NCI-H2227 treated with DMSO at 0.1 percent for 48 hours (cell line): ENCODE results near the gene TOR4A.
"Not testable (repeated sequence)": the region's sequence is repeated elsewhere in the genome, so short reads cannot be mapped to it uniquely, and the experiment has no call there.

Experiments used
- DNase-seq: peaks from one replicate; lab custom pipeline; 2025; lab: John Stamatoyannopoulos, UW

The TOR4A gene

DNA sequence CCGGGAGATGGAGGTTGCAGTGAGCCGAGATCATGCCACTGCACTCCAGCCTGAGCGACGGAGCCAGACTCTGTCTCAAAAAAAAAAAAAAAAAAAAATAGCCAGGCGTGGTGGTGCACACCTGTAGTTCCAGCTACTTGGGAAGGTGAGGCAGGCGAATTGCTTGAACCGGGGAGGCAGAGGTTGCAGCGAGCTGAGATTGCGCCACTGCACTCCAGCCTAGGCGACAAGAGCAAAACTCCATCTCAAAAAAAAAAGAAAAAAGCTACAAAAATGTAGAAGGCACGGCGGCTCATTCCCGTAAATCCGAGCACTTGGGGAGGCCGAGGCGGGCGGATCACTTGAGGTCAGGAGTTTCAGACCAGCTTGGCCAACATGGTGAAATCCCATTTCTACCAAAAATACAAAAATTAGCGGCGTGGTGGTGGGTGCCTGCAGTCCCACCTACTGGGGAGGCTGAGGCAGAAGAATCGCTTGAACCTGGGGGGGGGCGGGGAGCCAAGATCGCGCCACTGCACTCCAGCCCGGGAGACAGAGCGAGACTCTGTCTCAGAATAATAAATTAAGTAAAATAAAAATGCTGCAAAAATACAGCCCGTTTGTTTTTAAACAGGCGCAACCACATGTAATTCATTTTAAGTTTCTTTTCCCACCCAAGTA, 37.9 kb upstream of the TOR4A start:
- not testable (repeated sequence) for DNase-seq

DNA sequence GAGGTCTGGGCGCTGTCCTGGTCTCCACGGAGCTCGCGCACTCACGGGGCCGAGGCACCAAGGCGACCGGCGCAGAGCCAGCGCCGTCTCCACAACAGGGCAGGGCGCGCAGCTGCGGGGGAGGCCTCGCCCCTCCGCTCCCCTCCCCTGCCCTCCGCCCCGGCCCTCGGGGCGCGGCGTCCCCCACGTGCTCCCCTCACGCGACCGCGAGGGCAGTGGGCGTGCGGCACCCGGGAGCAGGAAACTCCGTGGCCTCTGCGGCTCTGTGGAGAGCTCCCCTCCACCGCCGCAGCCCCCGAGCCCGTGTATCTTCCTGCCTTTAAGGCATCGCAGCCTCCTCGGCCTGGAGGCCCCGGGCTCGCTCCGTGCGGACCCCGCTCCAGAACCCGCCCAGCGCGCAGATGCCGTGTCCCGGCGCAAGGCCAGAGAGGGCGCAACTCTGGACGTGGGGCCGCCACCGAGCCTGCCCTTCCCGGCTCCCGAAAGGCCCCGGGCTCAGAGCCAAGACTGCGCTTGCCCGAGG, 37.1 kb upstream of the TOR4A start:
- no peak for DNase-seq

DNA sequence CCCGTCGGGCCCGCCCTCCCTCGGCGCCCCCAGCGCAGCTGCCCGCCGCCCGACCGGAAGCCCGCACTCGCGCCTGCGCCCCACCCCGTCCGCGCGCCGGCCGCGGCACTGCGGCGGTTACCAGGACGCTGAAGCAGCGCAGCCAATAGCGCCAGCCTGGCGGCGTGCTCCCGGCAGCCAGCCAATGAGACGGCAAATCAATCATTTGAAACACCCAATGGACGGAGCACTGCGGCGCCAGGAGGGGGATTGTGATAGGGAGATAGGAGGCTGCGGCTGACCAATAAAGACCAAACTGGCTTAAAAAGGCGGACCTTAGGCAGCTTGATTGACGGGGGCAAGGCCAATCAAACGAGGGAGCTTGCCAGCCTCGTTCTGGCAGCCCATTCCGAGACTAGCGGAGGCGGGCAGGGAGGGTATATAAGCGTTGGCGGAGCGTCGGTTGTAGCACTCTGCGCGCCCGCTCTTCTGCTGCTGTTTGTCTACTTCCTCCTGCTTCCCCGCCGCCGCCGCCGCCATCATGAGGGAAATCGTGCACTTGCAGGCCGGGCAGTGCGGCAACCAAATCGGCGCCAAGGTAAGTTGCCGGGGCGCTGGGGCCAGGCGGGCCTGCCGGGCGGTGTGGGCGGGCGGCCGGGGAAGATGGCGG, 36.6 kb upstream of the TOR4A start, which contains the start of gene TUBB4B:
TUBB4B (plus strand) TSS at position 447 of the 649 bp plus-strand sequence; CDS start at position 521, 74 bp downstream.
- DNase-seq = peak; percentile 98

DNA sequence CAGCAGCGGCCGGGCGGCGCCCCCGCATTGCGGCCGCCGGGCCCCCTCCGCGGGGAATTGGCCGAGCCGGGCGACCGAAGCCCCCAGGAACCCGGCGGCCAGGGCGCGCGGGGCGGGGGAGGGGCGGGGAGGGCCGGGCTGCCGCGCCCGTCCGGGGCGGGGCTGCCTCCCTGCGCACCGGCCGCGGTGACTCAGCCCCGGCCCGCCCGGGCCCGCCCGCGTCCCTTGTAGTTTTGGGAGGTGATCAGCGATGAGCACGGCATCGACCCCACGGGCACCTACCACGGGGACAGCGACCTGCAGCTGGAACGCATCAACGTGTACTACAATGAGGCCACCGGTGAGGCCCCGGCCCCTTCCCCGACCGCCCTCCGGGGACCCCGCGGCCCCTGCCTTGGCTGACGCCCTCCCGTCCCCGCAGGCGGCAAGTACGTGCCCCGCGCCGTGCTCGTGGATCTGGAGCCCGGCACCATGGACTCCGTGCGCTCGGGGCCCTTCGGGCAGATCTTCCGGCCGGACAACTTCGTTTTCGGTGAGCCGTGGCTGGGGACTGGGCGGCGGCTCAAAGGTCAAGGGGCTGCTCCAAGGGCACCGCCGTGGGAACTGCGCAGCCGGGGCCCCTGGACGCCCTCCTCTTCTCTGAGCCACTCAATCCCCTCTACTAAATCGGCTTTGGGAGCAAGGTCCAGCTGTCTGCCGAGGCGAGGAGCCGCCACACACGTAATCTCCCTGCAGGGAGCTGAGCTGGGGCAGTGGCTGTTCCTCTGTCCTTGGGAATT, 35.8 kb upstream of the TOR4A start:
- DNase-seq = no peak

DNA sequence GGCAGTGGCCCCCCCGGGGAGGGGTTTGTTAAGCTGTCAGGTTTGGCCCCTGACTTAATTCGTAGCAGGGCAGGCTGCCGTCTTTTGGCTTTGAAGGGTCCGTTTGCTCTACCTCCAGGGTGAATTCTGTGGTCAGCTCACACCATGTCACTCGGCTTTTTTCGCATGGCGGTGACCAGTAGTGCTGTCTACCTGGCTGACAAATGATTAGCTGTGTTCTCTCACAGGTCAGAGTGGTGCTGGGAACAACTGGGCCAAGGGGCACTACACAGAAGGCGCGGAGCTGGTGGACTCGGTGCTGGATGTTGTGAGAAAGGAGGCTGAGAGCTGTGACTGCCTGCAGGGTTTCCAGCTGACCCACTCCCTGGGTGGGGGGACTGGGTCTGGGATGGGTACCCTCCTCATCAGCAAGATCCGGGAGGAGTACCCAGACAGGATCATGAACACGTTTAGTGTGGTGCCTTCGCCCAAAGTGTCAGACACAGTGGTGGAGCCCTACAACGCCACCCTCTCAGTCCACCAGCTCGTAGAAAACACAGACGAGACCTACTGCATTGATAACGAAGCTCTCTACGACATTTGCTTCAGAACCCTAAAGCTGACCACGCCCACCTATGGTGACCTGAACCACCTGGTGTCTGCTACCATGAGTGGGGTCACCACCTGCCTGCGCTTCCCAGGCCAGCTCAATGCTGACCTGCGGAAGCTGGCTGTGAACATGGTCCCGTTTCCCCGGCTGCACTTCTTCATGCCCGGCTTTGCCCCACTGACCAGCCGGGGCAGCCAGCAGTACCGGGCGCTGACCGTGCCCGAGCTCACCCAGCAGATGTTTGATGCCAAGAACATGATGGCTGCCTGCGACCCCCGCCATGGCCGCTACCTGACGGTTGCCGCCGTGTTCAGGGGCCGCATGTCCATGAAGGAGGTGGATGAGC, 35.0 kb upstream of the TOR4A start:
- no peak for DNase-seq

DNA sequence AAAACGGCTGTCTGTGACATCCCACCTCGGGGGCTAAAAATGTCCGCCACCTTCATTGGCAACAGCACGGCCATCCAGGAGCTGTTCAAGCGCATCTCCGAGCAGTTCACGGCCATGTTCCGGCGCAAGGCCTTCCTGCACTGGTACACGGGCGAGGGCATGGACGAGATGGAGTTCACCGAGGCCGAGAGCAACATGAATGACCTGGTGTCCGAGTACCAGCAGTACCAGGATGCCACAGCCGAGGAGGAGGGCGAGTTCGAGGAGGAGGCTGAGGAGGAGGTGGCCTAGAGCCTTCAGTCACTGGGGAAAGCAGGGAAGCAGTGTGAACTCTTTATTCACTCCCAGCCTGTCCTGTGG, 34.3 kb upstream of the TOR4A start:
- DNase-seq = not testable (repeated sequence)

DNA sequence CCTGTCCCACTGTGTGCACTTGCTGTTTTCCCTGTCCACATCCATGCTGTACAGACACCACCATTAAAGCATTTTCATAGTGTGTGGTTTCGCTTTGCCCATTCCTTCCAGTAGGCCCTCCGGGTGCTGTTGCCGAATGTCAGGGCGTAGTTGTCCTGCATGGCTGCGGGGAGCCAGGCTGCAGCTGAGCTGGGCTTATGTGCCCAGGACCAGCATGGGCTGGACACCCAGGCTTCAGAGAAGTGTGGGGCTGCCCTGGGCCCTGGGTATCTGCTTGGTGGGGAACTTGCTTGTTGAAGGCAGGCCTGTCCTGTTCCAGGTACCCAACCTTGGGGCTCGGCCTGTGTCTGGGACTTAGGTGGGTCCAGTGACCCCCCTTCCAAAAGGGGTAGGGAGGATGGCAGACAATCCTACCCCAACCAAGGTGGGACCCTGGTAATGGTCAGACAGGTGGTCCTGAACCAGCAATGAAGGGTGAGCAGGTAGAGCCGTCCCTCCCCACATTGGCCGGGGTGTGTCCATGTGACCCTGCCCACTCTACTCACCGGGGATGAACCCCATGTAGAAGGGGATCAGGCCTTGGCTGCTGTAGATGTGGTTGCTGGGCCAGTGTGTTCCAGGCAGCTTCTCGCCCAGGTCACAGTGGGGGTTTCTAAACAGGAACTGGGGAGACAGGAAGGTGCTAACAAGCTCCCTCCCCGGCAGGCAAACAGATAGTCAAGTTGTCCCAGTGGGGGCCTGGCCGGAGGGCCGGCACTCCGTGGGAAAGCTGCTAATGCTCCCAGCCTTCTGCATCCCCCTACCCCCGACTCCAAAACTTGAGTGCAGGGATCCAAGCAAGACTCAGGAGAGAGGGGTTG, 33.7 kb upstream of the TOR4A start:
- DNase-seq = no peak

DNA sequence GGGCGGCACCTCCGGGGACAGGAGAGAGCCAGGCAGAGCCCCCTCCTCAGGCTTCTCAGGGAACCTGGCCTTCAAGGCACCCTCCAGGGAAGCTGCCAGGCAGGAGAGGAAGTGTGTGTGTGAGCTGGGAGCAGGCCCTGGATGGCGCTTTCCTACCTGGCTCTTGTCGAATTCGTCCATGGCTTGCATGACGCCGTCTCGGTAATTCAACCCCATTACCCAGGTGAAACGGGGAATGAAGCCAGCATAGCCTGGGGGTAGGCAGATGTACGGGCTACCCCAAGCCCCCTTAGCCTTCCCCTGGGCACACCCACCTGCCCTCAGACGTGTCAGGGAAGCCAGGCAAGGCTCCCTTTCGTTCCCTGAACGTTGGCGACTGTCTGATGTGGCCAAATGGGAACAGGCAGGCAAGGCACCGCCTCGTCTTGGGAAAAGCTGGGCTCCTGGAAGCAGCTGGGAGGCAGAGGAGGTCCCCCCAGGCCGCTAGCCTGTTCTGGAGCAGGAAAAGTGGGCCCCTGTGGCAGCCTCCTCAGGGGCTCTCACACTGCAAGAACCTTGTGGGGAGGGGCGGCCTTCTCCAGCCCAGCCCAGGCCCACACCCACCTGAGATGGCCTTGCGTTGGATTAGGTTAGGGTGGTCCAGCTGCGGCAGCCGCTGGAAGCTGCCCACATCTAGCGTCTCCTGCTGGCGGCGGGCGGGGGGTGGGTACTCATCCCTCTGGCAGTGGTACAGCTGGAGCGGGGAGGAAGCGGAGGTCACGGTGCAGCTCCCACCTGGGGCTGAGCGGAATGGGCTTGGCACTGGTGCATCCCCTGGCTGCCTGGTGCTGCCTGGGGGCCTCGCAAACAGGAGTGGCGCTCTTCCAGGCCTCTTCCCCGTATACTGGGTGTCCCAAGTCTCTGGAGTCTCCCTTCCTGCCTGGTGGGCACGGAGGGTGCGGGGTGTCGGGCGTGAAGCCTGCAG, 32.8 kb upstream of the TOR4A start:
- DNase-seq = no peak

DNA sequence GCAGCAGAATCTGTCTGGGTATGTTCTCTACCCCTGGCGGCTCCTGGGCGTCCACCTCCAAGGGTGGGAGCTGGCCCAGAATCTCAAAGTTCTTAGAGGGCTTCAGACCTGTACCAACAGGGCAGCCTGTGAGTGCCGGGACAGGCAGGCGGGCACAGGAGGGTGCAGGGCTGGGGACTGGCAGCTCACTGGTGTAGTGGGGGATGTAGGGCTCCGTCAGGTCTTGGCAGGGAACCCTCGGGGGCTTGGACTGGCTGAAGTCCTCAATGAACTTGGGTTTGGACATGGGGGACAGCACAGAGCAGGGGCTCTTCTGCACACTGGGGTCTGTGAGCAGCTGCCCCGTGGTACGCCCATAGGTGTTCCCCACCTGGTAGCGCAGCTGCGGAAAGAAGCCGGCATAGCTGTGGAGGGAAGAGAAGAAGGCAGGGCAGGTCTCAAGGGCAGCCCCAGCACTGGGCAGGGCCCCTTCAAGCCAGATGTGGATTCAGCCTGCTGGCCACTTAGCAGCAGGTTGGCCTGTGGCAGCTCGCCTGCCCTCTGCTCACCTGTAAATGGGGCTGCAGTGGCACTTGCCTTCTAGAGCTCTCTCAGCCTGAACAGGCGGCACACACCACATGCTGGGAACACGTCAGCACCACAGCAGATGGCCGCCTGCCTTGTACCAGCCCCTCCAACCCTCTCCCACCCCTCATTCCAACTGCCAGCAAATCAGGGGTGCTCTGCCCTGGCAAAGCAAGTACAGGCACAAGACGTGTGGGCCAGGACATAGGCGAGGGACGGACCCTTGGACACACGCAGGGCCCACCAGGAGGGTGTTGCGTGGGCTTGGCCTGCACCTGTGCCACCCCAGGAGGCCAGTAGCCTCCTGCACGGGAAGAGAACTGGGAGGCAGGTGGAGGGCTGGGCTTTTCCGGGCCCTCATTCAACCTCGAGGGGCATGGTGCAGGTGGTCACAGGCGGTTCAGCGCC, 31.8 kb upstream of the TOR4A start:
- no peak for DNase-seq

DNA sequence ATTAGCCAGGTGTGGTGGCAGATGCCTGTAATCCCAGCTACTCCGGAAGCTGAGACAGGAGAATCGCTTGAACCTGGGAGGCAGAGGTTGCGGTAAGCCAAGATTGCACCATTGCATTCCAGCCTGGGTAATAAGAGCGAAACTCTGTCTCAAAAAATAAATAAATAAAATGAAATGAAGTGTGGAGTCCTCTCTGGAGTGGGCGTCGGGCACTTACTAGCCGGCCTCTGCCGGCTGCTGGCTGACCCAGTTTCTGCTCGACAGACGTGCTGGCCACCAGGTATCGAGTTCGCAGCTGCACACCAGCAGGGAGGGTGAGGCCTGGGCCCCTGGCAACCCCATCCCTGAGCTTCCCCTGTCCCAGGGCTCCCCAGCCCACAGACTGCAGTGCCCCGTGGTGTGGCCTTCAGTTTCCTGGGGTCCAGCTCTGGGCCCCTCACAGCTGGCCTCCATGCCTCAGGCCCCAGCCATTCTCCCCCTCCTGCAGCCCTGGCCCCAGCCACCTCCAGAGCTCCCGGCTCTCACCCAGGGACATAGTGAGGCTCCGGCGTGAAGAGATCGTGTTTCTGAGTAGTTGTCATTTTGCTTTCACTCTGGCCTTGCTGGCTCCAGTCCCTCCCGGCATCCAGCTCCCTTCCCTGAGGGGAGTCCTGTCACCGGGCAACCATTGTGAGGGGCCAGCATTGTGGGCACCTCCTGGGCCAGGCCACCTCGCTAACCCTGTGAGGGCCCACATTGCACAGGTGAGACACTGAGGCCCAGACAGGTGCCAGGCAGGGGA, 30.2 kb upstream of the TOR4A start:
- no peak for DNase-seq

DNA sequence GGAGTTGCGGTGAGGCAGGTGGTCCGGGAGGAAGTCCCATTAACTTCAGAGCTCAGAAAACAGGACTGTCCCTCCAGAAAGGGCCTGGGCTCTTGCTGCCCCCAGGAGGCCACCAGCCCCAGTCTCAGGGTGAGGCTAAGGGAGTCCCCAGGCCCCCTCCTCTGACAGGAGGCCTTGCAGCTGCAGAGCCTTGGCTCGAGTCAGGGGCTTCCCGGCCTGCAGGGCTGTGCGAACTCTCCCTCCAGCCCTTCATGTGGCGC, 29.7 kb upstream of the TOR4A start:
- no peak for DNase-seq

DNA sequence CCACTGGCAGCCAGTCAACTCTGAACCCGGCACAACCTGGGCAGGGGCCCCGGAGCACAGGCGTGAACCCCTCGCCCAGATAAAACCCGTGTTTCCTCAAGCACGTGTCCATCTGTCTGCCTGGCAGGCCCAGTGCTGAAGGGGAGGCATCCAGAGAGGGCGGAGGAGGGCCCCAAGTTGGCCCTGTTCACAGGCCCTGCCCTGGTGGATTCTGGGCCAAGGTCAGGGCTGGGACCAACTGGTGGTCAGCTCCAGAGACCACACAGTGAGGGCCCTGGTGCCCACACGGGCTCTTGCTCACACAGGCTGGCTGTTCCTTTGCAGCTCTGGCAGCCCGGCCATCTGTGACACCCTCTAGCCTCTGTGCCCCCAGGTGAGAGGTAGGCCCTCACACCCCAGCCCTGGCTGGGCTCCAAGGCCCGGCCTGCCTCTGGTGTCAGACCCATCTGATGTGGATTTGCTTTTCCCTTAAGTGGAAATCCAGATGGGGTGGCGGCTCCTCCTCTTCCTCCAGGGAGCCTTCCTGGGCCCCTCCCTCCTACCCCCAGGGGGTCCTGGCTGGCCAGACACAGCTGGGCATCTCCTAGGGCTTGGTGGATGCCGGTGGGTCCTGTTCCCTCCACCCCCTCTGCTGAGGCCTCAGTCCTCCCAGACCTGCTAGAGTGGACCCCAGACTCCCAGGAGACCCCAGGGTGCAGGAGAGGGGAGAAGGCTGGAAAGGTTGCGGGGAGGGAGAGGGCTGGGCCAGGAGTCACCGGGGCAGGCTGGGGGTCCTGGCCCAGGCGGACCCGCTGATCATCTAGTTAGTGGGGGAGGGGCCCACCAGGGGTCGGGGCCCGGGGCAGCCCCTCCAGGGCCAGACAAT, 27.0 kb upstream of the TOR4A start:
- DNase-seq = no peak

DNA sequence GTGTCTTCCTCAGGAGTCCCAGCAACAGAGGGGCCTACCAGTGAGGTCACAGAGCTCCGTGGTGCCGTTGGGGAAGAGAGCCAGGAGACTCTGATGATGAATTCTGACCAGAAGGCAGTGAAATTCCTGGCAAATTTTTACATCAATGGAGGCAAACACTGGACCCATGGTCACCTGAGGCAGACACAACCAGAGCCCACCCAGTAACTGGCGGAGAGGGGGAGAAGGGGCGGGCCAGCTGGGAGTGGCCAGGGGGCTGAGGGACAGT, 26.4 kb upstream of the TOR4A start, which contains the start of gene STPG3:
STPG3 (plus strand) TSS at position 93 of the 268 bp plus-strand sequence; CDS start at position 94, 1 bp downstream.
- DNase-seq = no peak

DNA sequence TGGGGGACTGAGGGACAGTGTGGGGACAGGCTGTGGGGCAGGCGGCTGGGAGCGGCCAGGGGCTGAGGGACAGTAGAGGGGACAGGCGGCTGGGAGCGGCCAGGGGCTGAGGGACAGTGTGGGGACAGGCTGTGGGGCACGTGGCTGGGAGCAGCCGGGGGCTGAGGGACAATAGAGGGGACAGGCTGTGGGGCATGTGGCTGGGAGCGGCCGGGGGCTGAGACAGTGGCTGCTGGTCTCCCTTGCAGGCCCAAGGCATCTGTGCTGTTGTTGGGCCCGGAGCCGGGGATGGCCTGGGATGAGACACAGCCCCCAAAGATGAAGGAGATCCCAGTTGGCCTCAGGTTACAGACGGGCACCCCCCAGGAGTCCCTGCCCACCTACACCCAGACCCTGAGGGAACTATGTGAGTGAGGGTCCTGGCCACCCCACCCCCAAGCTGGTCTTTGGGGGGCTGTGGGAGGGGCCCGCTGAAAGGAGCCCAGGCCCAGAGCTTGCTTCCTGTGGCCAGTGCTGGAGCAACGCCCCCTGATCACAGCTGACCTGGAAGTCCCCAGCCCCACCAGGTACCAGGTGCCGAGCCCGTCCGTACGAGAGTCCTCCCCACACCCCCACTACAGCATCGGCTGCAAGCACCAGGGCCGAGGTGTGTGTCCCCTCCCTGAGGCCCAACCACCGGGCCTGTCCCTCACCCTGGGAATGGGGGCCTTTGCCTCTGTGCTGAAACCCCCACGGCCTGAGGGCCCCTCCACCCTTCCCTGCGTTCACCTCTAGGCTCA, 25.8 kb upstream of the TOR4A start:
- no peak for DNase-seq

DNA sequence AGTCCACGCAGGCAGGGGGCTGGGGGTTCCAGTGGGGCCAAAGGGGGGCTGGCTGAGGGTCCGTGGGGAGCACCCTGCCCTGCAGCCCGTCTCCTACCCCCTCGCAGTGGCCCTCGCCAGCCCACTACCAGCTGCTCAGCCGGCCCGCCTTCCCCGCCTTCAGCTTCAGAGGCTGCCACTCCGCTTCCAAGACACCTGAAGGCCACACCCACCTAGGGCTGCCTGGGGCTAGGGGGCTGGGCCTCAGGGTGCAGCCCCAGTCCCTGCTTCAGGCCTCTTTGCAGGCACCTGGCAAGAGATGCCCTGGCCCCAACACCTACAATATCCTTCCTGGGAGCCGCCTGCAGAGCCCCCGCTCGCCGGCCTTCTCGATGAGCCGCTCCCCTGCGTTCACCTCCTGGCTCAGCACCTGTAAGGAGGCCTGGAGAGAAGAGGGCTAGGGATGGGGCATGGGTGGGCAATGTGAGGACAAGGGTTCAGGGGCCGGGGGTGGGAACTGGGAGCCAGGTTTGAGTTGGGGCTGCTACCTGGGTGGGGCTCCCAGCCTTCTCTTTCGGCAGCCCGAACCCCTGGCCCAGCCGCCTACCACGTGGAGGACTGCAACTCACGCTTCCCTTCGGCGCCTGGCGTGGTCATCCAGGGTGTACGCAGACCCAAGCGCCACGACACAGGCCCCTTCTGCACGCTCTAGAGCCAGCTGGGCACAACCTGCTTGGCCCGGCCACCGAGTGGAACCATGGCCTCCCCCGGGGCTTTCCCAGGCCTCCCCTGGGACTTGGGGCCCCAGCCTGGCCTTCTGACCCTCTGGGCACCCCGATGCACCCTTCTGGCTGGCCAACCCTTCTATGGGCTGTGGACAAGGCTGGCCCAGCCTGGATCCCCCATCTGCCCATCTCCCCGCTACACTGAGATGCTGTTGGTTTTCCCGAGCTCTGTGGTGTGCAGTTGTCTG, 24.7 kb upstream of the TOR4A start:
- DNase-seq = no peak
